AG04450 (cell line): Measurements from ENCODE around the gene ADAMTS17. TPM values are rescaled to one million over a fixed set of nuclear protein-coding genes. Genes with fewer than 3 reads are reported as not detected.

Experiments
- CTCF ChIA-PET: fragments of 300-600, 350-600 bp; formaldehyde crosslinking; extraction: SDS; loops from one replicate; lab custom pipeline; 2022; ENCODE audit warnings: antibody characterized with exemption, inconsistent platforms; lab: Charles Lee
- POLR2A ChIA-PET: fragments of 350-600 bp; formaldehyde crosslinking; extraction: SDS; loops from one replicate; lab custom pipeline; 2021; ENCODE audit warnings: antibody characterized with exemption, inconsistent platforms; lab: Yijun Ruan, JAX
- DNase-seq: peaks from one replicate; pipeline ENCODE4 v3.0.0-alpha.2; 2011; ENCODE audit warnings: low read depth, low spot score
- H3K27ac ChIP-seq: one replicate; pipeline ENCODE4 v1.5.1; 2012; ENCODE audit warnings: low read depth, low read length, control low read depth
- H3K27me3 ChIP-seq: one replicate; pipeline ENCODE4 v1.6.0; 2012; ENCODE audit warnings: low read length; ENCODE audit not compliant: control insufficient read depth, insufficient read depth
- H3K4me3 ChIP-seq: 2 replicates; pipeline ENCODE4 v1.5.1; 2011; ENCODE audit warnings: mild to moderate bottlenecking, low read depth, low read length, control low read depth
- H3K9me3 ChIP-seq: 2 replicates; pipeline ENCODE4 v1.5.1; 2012; ENCODE audit warnings: low read length; ENCODE audit not compliant: control insufficient read depth, insufficient read depth
- CTCF ChIP-seq: IDR thresholded peaks from 2 replicates; pipeline ENCODE4 v1.5.1; 2011; ENCODE audit warnings: low read depth, low read length, control low read depth, inconsistent platforms
- polyA plus RNA-seq: library from polyadenylated mRNA; depleted of rRNA; stranded (reverse); fragments of >200 nt; gene quantifications from 2 replicates; pipeline ENCODE4 v1.2.3, GENCODE V29; 2011

The ADAMTS17 gene
- polyA plus RNA-seq, 1 experiment, result 0.06 TPM

- Histone ChIP-seq H3K27ac (no peak overlapping the region), H3K27me3 (no peaks in the 10 kb centered on the region), H3K9me3 (peaks cover 3% of the 10 kb centered on the region; the same call in 1 of the 2 replicates), H3K4me3 (no peak overlapping the region)
- CTCF ChIA-PET, result no interaction called here
- no peak for TF ChIP-seq CTCF
- POLR2A ChIA-PET, result no interaction called here
- DNase-seq, result no peak
These were observed 293.0 kb downstream of the ADAMTS17 start for GRCh38 chr15:100048736-100049135.

- DNase-seq, result no peak
- no peaks in the 10 kb centered on the region for H3K27me3 ChIP-seq
- no peak overlapping the region for H3K4me3 ChIP-seq
- POLR2A ChIA-PET, result no interaction called here
- H3K9me3 ChIP-seq, result no peaks in the 10 kb centered on the region
- no peak overlapping the region for H3K27ac ChIP-seq
- no peak for TF ChIP-seq CTCF
- CTCF ChIA-PET, result no interaction called here
These were observed 298.1 kb downstream of the ADAMTS17 start for GRCh38 chr15:100043692-100044091.

- Histone ChIP-seq H3K4me3 (no peak overlapping the region), H3K27ac (no peak overlapping the region), H3K27me3 (no peaks in the 10 kb centered on the region), H3K9me3 (no peaks in the 10 kb centered on the region)
- ChIA-PET POLR2A (no interaction called here), CTCF (no interaction called here)
- no peak for DNase-seq
- no peak for TF ChIP-seq CTCF
These were observed 298.6 kb downstream of the ADAMTS17 start for GRCh38 chr15:100043068-100043641.

GRCh38 chr15:100042558-100042957 lies 299.2 kb downstream of the ADAMTS17 start:
- TF ChIP-seq CTCF, result no peak

GRCh38 chr15:100041127-100041828 lies 300.5 kb downstream of the ADAMTS17 start:
- H3K4me3 ChIP-seq, result no peak overlapping the region
- CTCF ChIA-PET, result interaction anchor here (0.6 kb wide), 1 partner anchor 363 kb away, joined by 3 read pairs; no protein-coding TSS in a partner anchor
- no peak for DNase-seq
- H3K9me3 ChIP-seq, result no peaks in the 10 kb centered on the region
- H3K27ac ChIP-seq, result no peak overlapping the region
- POLR2A ChIA-PET, result no interaction called here
- no peaks in the 10 kb centered on the region for H3K27me3 ChIP-seq
- no peak for TF ChIP-seq CTCF

More at GRCh38 chr15:100042558-100042957, 299.2 kb downstream of the ADAMTS17 start:
- no peaks in the 10 kb centered on the region for H3K27me3 ChIP-seq
- DNase-seq, result no peak
- CTCF ChIA-PET, result no interaction called here
- POLR2A ChIA-PET, result no interaction called here
- H3K4me3 ChIP-seq, result no peak overlapping the region
- H3K27ac ChIP-seq, result no peak overlapping the region
- H3K9me3 ChIP-seq, result no peaks in the 10 kb centered on the region
